Measurements from ENCODE around the gene TKT. TPM values are rescaled to one million over a fixed set of nuclear protein-coding genes. Genes with fewer than 3 reads are reported as not detected.

TKT gene
- total and polyA plus RNA-seq, 2 of the 8 experiments (the other 6 are each of a cell fraction or from before 2014, with no cell fraction given) = 418 to 986 TPM

- TF ChIP-seq TAF7 (optimal IDR thresholded peaks at IDR 0.05; ENCODE audit: borderline replicate concordance, low read depth, low read length) (no peak), TBP (IDR thresholded peaks at IDR 0.05; ENCODE audit: low read depth, low read length) (no peak), EZH2 (IDR thresholded peaks at IDR 0.05; ENCODE audit: low read depth, low read length, severe bottlenecking) (no peak), ASH2L (IDR thresholded peaks at IDR 0.05; ENCODE audit: low read length) (peak; percentile 21), E2F6 (IDR thresholded peaks at IDR 0.05) (peak; percentile 72; the same call in 1 of the 2 replicates), HDAC2 (IDR thresholded peaks at IDR 0.05; ENCODE audit: borderline replicate concordance in 1 of 2, low read depth in 2 of 2, low read length in 2 of 2) (0 out of 4 replicates have a peak, but pooled peaks of 1 of the 2 experiments have one; percentile 72)
Observed at GRCh38 chr3:53258600-53259426, 3.0 kb upstream of the TKT start (continued).

Measured in H1 (cell line).